ENCODE results near the gene STX3.

DNA sequence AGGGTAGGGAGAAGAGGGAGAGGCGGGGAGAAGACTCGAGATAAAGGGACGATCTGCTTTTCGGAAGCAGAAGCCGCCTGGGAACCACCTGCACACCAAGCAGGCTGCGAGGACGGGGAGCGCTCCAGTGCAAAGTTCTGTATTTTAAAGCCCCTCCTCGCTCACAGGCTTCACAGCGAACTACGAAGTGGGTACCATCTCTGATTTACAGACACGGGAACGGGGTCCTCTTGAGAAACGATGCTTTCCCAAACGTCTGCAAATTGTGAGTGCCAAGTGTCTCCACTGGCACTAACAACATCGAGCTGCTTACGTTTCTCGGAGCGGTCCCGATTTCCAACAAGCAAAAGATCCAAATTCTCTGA, 700 bp upstream of the STX3 start:
- TF ChIP-seq ZNF274 (IDR thresholded peaks at IDR 0.05; ENCODE audit: low read depth, low read length) (no peak), SUZ12 (IDR thresholded peaks at IDR 0.05; ENCODE audit: extremely low read depth, insufficient read depth, insufficient read length) (no peak), YY1 (IDR thresholded peaks at IDR 0.05; ENCODE audit: insufficient read depth, insufficient read length) (no peak)
